Hepatocyte (in vitro differentiated cells): ENCODE measurements around the gene SNX32.

Experiments used
- CTCF ChIP-seq: fragments of 200-600 bp; sonication (generic); IDR thresholded peaks from 2 replicates; pipeline ENCODE4 v1.5.1; 2016; ENCODE audit warnings: antibody characterized with exemption, mild to moderate bottlenecking; ENCODE audit not compliant: poor library complexity
- EZH2 ChIP-seq: fragments of 200-600 bp; sonication (generic); IDR thresholded peaks from 2 replicates; pipeline ENCODE4 v1.6.1; 2016; ENCODE audit warnings: antibody characterized with exemption, mild to moderate bottlenecking, borderline replicate concordance

GRCh38 chr11:65872586-65873317 is 39.0 kb downstream of the SNX32 start, which contains the start of gene EFEMP2:
- TF ChIP-seq CTCF = no peak
- no peak for TF ChIP-seq EZH2
